Lower leg skin (tissue), 3 donors: ENCODE measurements around the gene FGFBP3.

ENCODE experiments used
- CTCF ChIP-seq, 3 donors: fragments of 450-650 bp; IDR thresholded peaks; one replicate each; pipeline ENCODE4 v1.5.1; 2016; ENCODE audit warnings: antibody characterized with exemption in 3 of 3, mild to moderate bottlenecking in 3 of 3, moderate library complexity in 2 of 3
- POLR2A ChIP-seq, 2 donors: fragments of 450-650 bp; IDR thresholded peaks; one replicate each; pipeline ENCODE4 v1.6.1; 2016 to 2017; ENCODE audit warnings: antibody characterized with exemption in 2 of 2, mild to moderate bottlenecking in 1 of 2, moderate library complexity in 1 of 2

- TF ChIP-seq POLR2A (IDR thresholded peaks at IDR 0.05) (no peak), CTCF (IDR thresholded peaks at IDR 0.05) (no peak)
Observed at GRCh38 chr10:91930939-91931338, 21.7 kb upstream of the FGFBP3 start.
